Measurements from ENCODE around the gene PTPRK. TPM values are rescaled to one million over a fixed set of nuclear protein-coding genes. Genes with fewer than 3 reads are reported as not detected.

The PTPRK gene
- total RNA-seq, 2 experiments from 2014 or later, result 0.50 to 0.53 TPM

DNA sequence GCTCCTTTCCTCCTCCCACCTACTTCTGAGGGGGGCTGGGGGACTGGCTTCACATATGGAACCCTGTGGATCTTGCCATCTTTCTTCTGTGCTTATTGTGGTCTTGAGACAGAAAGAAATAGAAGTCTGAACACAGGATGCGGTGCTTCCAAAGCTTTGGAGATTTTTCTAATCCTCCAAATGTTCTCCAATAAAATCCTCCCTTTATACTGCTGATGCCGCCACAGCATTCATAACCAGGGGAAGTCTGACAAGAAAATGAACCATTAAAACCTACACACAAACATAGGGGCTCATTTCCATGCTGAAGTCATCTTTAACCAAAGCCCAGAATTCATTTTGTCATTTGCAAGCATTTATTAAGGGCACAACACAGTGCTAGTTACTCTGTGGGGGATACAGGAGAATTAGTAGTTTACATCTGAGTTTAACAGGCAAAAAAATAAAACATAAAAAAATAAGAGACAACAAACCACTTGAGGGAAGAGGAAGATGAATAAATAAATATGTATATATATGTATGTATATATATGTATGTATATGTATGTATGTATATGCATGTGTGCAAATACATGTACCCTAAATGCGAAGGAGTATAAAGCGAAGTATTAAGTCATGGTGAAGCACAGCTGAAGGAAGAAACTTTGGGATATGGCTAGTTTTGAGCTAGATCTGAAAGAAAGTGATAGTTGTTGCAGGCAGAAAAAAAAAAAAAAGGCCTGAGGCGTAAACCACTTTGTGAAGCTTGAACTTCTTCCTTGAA lies 5.9 kb upstream of the PTPRK start:
- peaks cover 25% of the 10 kb centered on the region for H3K27me3 Mint-ChIP-seq
- POLR2A ChIA-PET, result no interaction called here
- no peaks in the 10 kb centered on the region for H3K4me1 Mint-ChIP-seq
- DNase-seq, result no peak
- CTCF ChIA-PET, result no interaction called here
- H3K9me3 Mint-ChIP-seq, result no peaks in the 10 kb centered on the region
- H3K27ac Mint-ChIP-seq, result no peak overlapping the region
- H3K36me3 Mint-ChIP-seq (ENCODE audit: low read depth), result no peaks in the 10 kb centered on the region
- no peak overlapping the region for H3K4me3 Mint-ChIP-seq

DNA sequence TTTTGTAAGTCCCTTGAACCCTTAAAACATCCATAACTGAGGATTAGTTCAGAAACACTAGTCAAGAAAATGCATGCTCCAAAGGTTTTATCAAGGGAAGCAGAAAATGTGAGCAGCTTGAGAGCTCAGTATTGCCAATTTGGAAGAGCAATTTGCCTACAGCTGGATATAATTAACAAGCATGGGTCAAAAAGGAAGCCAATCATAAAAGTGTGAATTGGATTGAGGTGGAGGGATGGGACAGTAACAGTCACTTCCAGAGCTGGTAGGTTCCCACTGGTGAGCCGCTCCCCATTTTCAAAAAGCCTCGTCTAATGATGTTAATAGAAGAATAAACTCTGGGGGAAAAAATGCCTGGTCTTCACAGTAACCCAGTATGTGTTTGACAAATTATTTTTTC lies 5.0 kb upstream of the PTPRK start:
- no peak overlapping the region for H3K27ac Mint-ChIP-seq
- H3K27me3 Mint-ChIP-seq, result peaks cover 33% of the 10 kb centered on the region
- H3K4me3 Mint-ChIP-seq, result no peak overlapping the region
- DNase-seq, result no peak
- H3K4me1 Mint-ChIP-seq, result peaks cover 4% of the 10 kb centered on the region
- ChIA-PET POLR2A (no interaction called here), CTCF (no interaction called here)
- H3K9me3 Mint-ChIP-seq, result no peaks in the 10 kb centered on the region
- no peaks in the 10 kb centered on the region for H3K36me3 Mint-ChIP-seq (ENCODE audit: low read depth)

DNA sequence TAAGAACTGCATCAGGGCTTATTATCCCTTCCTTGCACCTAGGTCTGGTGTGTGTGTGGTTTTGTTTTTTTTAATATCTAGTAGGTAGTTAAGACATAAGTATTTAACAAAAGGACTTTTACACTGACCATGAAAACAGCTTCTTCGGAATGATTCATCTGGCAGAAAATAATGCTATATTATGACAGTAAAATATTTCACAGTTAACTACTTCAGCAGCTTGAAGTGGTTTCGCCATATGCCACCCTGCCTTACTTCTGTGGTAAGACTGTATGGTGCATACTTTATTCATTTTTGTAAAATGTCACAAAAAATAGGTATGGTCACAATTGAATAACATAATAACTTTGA lies 858 bp upstream of the PTPRK start:
- ChIA-PET CTCF (interaction anchor here (0.6 to 1.6 kb wide), 3 partner anchors 14 to 639 kb away, joined by 3 to 5 read pairs (median 4); no protein-coding TSS in a partner anchor), POLR2A (interaction anchor here (0.5 to 1.0 kb wide), 2 partner anchors 613 to 1254 kb away, joined by 3 to 4 read pairs; no protein-coding TSS in a partner anchor)
- DNase-seq, result no peak
- Mint-ChIP-seq H3K27me3 (peaks cover 61% of the 10 kb centered on the region), H3K9me3 (no peaks in the 10 kb centered on the region), H3K4me1 (peaks cover 22% of the 10 kb centered on the region), H3K36me3 (ENCODE audit: low read depth) (no peaks in the 10 kb centered on the region), H3K4me3 (peak overlapping the region; percentile 73), H3K27ac (no peak overlapping the region)

DNA sequence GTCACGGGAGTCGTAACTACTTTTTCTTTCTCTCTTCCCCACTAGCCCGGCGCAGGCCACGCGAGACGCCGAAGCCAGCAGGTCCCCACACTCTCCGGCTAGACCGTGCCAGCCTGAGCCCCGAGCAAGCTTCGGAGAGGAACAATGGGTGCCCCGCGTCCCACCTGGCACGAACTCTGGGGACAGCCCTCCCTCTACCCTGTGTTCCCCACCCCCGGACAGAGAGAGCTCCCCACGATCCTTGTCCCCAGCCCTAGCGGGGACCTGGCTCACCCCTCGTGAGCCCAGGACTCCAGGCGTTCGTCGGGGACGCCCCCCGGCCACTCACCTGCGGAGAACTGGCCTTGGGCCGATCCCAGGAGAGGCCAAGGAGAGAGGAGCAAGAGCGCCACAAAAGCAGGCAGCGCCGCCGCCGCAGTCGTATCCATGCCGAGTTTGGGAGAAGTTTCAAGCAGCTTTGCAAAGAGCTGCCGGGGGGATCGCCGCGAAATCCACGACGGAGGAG lies 416 bp downstream of the PTPRK start:
- peak; percentile 45 for DNase-seq
- Mint-ChIP-seq H3K27ac (no peak overlapping the region), H3K9me3 (no peaks in the 10 kb centered on the region), H3K4me3 (peak overlapping the region; percentile 73), H3K36me3 (ENCODE audit: low read depth) (no peaks in the 10 kb centered on the region), H3K27me3 (peaks cover 59% of the 10 kb centered on the region), H3K4me1 (peaks cover 22% of the 10 kb centered on the region)
- ChIA-PET CTCF (interaction anchor here (0.6 to 1.6 kb wide), 6 partner anchors 15 to 783 kb away, joined by 3 to 5 read pairs (median 4); no protein-coding TSS in a partner anchor), POLR2A (interaction anchor here (1.2 kb wide), 1 partner anchor 136 kb away, joined by 3 read pairs; no protein-coding TSS in a partner anchor)

DNA sequence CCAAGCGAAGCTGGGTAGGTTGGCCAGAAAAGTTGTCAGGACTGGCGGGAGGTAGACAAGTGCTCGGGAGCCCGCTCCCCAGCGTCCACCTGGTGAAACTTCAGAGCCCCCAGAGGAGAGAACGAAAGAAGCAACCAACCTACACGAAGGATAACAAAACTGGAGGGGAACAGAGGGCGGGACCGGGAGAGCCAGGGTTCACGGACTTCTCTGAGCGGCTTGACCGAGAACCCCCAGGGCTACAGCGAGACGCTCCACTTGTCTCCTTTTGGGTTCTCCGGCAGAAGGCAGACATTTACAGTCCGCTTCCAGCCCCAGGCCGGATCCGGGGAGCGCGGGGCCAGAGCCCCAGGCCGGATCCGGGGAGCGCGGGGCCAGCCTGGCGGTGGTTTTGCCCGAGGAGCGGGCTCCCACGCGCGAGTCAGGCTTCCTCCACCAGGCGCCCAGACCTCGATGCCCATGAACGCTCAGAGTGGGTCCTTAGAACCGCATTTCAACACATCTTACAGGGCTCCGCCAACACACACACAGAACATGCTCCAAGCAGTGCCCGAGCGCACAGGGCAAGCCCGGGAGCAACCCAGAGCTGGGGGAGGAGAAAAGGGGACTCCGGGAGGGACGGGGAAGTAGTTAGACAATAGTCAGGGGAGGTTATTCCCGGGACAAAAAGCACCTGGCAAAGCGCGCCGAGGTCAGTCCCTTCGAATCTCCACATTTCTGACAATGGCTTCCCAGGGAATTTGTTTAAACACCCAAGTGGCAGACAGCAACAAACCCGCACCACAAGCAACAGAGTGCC lies 1.1 kb downstream of the PTPRK start:
- Mint-ChIP-seq H3K4me3 (peak overlapping the region; percentile 73), H3K9me3 (no peaks in the 10 kb centered on the region), H3K36me3 (ENCODE audit: low read depth) (no peaks in the 10 kb centered on the region), H3K27ac (no peak overlapping the region), H3K4me1 (peaks cover 22% of the 10 kb centered on the region), H3K27me3 (peaks cover 61% of the 10 kb centered on the region)
- peak; percentile 26 for DNase-seq
- ChIA-PET POLR2A (interaction anchor here (1.2 kb wide), 1 partner anchor 137 kb away, joined by 3 read pairs; no protein-coding TSS in a partner anchor), CTCF (interaction anchor here (1.1 to 1.6 kb wide), 3 partner anchors 16 to 663 kb away, joined by 3 to 5 read pairs (median 4); no protein-coding TSS in a partner anchor)

DNA sequence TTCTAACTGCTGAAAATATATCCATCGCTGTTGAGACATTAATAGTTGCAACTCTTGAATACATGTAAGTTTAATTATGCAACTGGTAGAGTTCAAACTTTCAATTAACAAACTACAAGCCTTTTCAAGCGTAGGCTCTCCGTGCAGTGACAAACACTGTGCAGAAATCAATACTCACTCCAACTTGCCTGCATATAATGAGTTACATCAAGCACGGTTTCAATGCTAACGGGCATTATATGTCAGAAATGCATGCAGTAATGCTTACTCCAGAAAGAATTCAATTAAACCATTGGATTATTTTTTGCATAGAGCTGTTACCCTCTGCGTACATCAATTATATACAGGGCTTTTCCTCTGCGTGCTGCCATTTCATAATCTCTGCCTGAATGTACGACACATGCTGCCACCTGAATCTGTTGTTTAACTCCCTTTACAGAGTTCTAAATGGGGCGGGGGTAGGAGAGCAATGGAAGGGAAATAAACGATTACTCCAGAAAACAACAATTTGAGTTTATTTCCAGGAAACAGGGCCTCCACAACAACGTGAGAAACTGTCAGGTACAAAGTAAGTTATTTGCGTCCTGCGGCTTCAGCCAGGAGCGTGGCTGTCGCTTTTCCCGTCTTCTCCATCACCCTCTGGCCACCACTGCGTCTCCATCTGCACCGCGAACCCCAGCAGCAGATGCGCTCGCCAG lies 1.8 kb downstream of the PTPRK start:
- H3K27ac Mint-ChIP-seq, result no peak overlapping the region
- no peak for DNase-seq
- POLR2A ChIA-PET, result no interaction called here
- CTCF ChIA-PET, result no interaction called here
- H3K27me3 Mint-ChIP-seq, result peaks cover 64% of the 10 kb centered on the region
- H3K4me3 Mint-ChIP-seq, result peak overlapping the region; percentile 73
- peaks cover 22% of the 10 kb centered on the region for H3K4me1 Mint-ChIP-seq
- H3K36me3 Mint-ChIP-seq (ENCODE audit: low read depth), result no peaks in the 10 kb centered on the region
- no peaks in the 10 kb centered on the region for H3K9me3 Mint-ChIP-seq

DNA sequence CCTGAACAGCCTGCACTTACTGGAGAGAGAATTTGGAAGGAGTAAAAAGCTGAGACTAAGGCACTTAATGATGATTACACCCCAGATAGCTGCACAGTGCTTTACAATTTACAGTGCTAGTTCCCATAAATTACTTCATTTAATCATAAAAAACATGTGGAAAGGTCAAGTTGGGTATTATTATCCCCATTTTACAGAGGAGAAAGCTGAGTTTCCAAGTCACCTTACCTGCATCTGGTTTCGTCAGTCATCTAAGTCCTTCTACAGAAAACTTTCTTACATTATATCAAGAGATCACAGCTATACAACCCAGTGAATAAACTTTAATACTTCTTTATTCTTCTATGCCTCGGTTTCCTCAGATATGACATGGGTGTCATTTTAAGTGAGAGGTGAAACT lies 3.3 kb downstream of the PTPRK start:
- ChIA-PET CTCF (interaction anchor here (1.4 to 1.5 kb wide), 2 partner anchors 15 to 780 kb away, joined by 5 to 6 read pairs; no protein-coding TSS in a partner anchor), POLR2A (no interaction called here)
- Mint-ChIP-seq H3K27ac (no peak overlapping the region), H3K9me3 (no peaks in the 10 kb centered on the region), H3K4me3 (no peak overlapping the region), H3K27me3 (peaks cover 54% of the 10 kb centered on the region), H3K36me3 (ENCODE audit: low read depth) (no peaks in the 10 kb centered on the region), H3K4me1 (peaks cover 22% of the 10 kb centered on the region)
- DNase-seq, result no peak

DNA sequence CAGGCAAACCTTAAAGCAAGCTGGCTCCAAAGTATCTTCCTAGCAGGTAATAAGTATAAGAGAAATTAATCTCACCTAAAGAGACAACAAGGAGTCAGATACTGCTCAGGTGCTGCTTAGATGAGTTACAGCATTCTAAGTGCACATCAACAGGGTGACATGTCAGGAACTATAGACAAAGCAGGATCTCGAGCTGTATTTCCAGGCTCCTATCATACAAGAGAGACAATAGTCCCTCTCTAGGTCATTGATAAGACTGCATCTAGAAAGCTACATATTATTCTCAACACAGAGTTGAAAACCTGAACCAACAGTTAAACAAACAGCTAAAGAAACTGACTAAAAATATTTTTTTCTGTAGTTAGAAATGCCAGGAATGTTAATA lies 3.9 kb downstream of the PTPRK start:
- Mint-ChIP-seq H3K9me3 (no peaks in the 10 kb centered on the region), H3K4me3 (no peak overlapping the region), H3K27me3 (peaks cover 49% of the 10 kb centered on the region), H3K36me3 (ENCODE audit: low read depth) (no peaks in the 10 kb centered on the region), H3K27ac (no peak overlapping the region), H3K4me1 (peaks cover 22% of the 10 kb centered on the region)
- CTCF ChIA-PET, result interaction anchor here (0.8 to 1.5 kb wide), 3 partner anchors 14 to 779 kb away, joined by 3 to 6 read pairs (median 5); no protein-coding TSS in a partner anchor
- no peak for DNase-seq
- POLR2A ChIA-PET, result no interaction called here

DNA sequence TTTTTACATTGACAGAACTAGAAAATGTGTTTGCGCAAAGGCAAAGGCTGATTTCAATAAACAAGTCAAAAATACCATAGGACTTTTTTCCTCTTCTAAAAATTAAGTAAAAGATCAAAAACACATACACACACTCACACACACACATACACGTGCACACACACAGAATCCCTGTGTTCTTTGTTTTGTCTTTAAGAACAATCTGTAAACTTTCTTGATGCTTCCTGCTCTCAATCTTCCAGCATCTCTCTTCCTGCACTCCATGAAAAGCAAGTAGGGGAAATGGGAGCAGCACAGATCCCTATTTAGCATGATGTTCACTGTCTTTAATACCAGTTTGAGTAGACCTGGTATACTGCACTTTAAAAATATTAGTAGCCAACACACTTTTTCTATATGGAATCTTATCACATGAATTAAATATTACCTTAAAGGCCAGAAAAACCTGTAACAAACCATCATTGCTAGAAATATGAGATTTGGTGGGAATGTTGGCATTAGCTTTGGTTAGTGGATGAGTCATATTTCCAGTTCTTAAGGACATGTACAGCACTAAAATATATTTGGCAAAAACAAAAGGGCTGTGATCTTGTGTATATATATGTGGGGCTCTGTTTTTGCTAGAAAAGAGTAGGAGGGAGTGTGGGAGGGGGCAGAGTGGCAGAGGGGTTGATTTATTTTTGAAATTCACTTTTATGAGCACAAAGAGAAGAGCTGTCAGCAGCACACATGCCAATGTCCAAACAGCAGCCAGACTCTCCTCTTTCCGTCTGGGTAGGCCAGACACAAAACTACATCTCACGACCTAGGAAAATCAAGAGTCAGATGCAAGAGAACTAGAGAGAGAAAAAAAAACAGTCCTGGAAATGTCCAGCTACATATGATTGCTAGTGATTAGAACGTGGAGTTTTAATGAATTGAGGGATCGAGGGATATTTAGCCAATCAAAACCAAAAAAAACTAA lies 4.6 kb downstream of the PTPRK start:
- peaks cover 47% of the 10 kb centered on the region for H3K27me3 Mint-ChIP-seq
- POLR2A ChIA-PET, result no interaction called here

DNA sequence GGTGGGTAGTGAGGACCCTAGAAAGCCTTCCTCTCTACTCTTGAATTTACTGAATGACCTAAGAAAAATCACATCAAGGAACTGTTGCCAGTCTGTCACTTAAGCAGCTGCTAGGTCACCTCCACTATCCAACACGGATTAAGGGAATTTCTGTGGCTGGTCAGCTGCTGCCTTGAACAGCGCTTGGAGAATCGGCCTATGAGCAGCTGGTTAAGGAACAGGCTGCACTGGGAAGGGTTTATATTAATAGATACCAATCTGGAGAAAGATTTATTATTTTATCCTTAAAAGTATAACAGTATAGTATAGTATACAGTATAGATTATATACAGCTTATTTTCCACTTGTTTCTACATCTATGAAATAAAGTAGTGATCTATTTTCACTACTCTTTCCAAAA lies 6.5 kb downstream of the PTPRK start:
- Mint-ChIP-seq H3K27me3 (peaks cover 35% of the 10 kb centered on the region), H3K4me1 (peaks cover 5% of the 10 kb centered on the region), H3K36me3 (ENCODE audit: low read depth) (no peaks in the 10 kb centered on the region), H3K4me3 (no peak overlapping the region), H3K9me3 (no peaks in the 10 kb centered on the region), H3K27ac (no peak overlapping the region)
- POLR2A ChIA-PET, result no interaction called here
- no peak for DNase-seq
- CTCF ChIA-PET, result no interaction called here

More for the DNA sequence above, 4.6 kb downstream of the PTPRK start:
- H3K4me3 Mint-ChIP-seq, result no peak overlapping the region
- no peaks in the 10 kb centered on the region for H3K9me3 Mint-ChIP-seq
- CTCF ChIA-PET, result interaction anchor here (0.8 to 1.5 kb wide), 3 partner anchors 13 to 779 kb away, joined by 3 to 6 read pairs (median 5); no protein-coding TSS in a partner anchor
- H3K27ac Mint-ChIP-seq, result no peak overlapping the region
- DNase-seq, result no peak
- H3K36me3 Mint-ChIP-seq (ENCODE audit: low read depth), result no peaks in the 10 kb centered on the region
- H3K4me1 Mint-ChIP-seq, result peaks cover 18% of the 10 kb centered on the region

DNA sequence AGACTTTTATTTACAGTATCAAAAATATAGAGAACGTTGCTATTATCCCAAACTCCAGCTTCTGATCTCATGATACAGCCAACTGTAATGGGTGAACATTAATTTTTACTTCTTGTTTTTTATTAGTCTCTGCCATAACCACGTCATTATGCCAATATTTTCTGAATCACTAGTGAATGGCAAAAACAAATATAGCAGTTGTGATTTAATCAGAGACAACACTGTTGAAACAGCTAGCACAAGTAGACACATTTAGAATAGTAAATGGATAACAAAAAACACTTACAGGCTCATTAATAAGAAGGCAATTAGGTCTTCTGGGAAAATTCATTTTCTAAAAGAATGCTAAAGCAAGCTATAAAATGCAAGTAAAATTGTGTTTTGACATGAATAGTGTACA lies 8.1 kb downstream of the PTPRK start:
- H3K27me3 Mint-ChIP-seq, result peaks cover 24% of the 10 kb centered on the region
- DNase-seq, result no peak
- H3K27ac Mint-ChIP-seq, result no peak overlapping the region
- ChIA-PET POLR2A (no interaction called here), CTCF (no interaction called here)
- no peaks in the 10 kb centered on the region for H3K4me1 Mint-ChIP-seq
- no peaks in the 10 kb centered on the region for H3K9me3 Mint-ChIP-seq
- no peaks in the 10 kb centered on the region for H3K36me3 Mint-ChIP-seq (ENCODE audit: low read depth)
- H3K4me3 Mint-ChIP-seq, result no peak overlapping the region

DNA sequence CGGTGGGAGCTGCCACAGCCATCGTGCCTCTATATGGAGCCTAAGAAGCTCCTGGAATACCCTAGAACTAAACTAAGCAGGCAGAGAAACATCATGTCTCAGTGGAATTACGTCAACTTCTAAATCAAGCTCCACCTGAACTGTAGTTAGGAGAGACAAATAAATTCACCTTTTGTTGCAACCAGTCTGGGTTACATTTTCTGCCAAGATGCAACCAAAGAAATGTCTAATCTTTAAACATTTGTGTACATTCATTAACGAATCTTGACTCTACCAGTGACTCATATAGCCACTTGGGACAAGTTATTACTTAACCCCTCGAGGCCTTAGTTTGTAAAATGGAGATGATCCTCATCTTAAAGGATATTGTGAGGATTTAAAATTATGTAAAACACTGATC lies 8.9 kb downstream of the PTPRK start:
- no peak for DNase-seq
- CTCF ChIA-PET, result no interaction called here
- Mint-ChIP-seq H3K27me3 (peaks cover 17% of the 10 kb centered on the region), H3K27ac (no peak overlapping the region), H3K9me3 (no peaks in the 10 kb centered on the region), H3K36me3 (ENCODE audit: low read depth) (no peaks in the 10 kb centered on the region), H3K4me3 (no peak overlapping the region), H3K4me1 (no peaks in the 10 kb centered on the region)
- POLR2A ChIA-PET, result no interaction called here

All from activated CD4-positive, alpha-beta memory T cell treated with anti-CD3 and anti-CD28 coated beads, Interleukin-2, amount 10 ng/mL, durations not matched to agents 7 days and 5 days (primary cell).